GM12878 (cell line): Measurements from ENCODE around the gene WDR93. TPM values are rescaled to one million over a fixed set of nuclear protein-coding genes. Genes with fewer than 3 reads are reported as not detected.

Source experiments
- ATAC-seq: fragments of 200-7000 bp; cut with Tn5 transposase; 3 replicates; pipeline ENCODE4 v1.9.1; 2020; ENCODE audit warnings: mild to moderate bottlenecking, moderate library complexity
- BruUV-seq: library from RNA; stranded (reverse); fragments of 400-500 nt; replicated peaks from 2 replicates; lab custom pipeline; 2021; lab: Mats Ljungman, UMichigan
- CTCF ChIA-PET: fragments of 300-600 bp; sonication (Branson Sonifier 250); formaldehyde crosslinking; extraction: SDS; loops from one replicate; lab custom pipeline; 2021; ENCODE audit warnings: inconsistent platforms; lab: Yijun Ruan, JAX
- POLR2A ChIA-PET: fragments of 350-600 bp; formaldehyde crosslinking; extraction: SDS; loops from one replicate; lab custom pipeline; 2021; ENCODE audit warnings: inconsistent platforms; lab: Charles Lee
- RAD21 ChIA-PET: fragments of 300-600 bp; sonication (Branson Sonifier 250); formaldehyde crosslinking; loops from one replicate; lab custom pipeline; 2023; ENCODE audit warnings: antibody characterized with exemption; ENCODE audit not compliant: unreplicated experiment; lab: Charles Lee
- SMC1A ChIA-PET: fragments of 300-600 bp; sonication (Branson Sonifier 250); formaldehyde crosslinking; loops from one replicate; lab custom pipeline; 2023; ENCODE audit not compliant: unreplicated experiment, uncharacterized antibody; lab: Charles Lee
- DNase-seq: peaks from one replicate; pipeline ENCODE4 v3.0.0-alpha.2; 2011; ENCODE audit warnings: low read depth, low spot score
- FAIRE-seq: peaks from 3 replicates; lab custom pipeline; 2011; peaks lifted over from hg19 to GRCh38; lab: Jason Lieb, UNC
- H2AFZ ChIP-seq: 2 replicates; pipeline ENCODE4 v1.6.0; 2011; ENCODE audit warnings: low read depth, low read length, control low read depth; ENCODE audit not compliant: control insufficient read depth
- H3K27ac ChIP-seq: 2 replicates; pipeline ENCODE4 v1.5.1; 2011; ENCODE audit warnings: control low read depth; ENCODE audit not compliant: control insufficient read depth, insufficient read depth
- H3K27me3 ChIP-seq, 2 experiments: replicated peaks in 1 of 2; 2 replicates each; pipeline versions ENCODE4 v1.6.0 to v1.6.1; 2011; ENCODE audit warnings: low read length in 1 of 2; ENCODE audit not compliant: control insufficient read depth in 2 of 2, insufficient read depth in 2 of 2
- H3K36me3 ChIP-seq, 2 experiments: 2 replicates each; pipeline ENCODE4 v1.5.1; 2011; ENCODE audit warnings: low read length in 1 of 2; ENCODE audit not compliant: control insufficient read depth in 2 of 2, insufficient read depth in 2 of 2
- H3K4me1 ChIP-seq: 2 replicates; pipeline ENCODE4 v1.6.1; 2011; ENCODE audit warnings: mild to moderate bottlenecking, low read length, moderate library complexity, mixed read lengths; ENCODE audit not compliant: control insufficient read depth, insufficient read depth
- H3K4me2 ChIP-seq: 2 replicates; pipeline ENCODE4 v1.6.0; 2011; ENCODE audit warnings: control low read depth; ENCODE audit not compliant: control insufficient read depth, insufficient read depth
- H3K4me3 ChIP-seq: fragments of 200-600 bp; sonication (generic); 2 replicates; pipeline ENCODE4 v1.5.1; 2016
- H3K79me2 ChIP-seq: 2 replicates; pipeline ENCODE4 v1.6.0; 2011; ENCODE audit warnings: low read length; ENCODE audit not compliant: control insufficient read depth, insufficient read depth
- H3K9ac ChIP-seq: 2 replicates; pipeline ENCODE4 v1.8.0; 2011; ENCODE audit warnings: low read length, control low read depth, mixed read lengths; ENCODE audit not compliant: control insufficient read depth, insufficient read depth
- H3K9me3 ChIP-seq: replicated peaks from 3 replicates; pipeline ENCODE4 v1.5.1; 2011; ENCODE audit warnings: mild to moderate bottlenecking, low read length; ENCODE audit not compliant: control insufficient read depth, insufficient read depth
- H4K20me1 ChIP-seq: 2 replicates; pipeline ENCODE4 v1.6.0; 2011; ENCODE audit not compliant: control insufficient read depth, insufficient read depth
- ASH2L ChIP-seq: fragments of 300-600, 200-600 bp; sonication (generic); IDR thresholded peaks from 2 replicates; pipeline ENCODE4 v1.6.1; 2017; ENCODE audit warnings: low read depth, mild to moderate bottlenecking, borderline replicate concordance
- ATF3 ChIP-seq: IDR thresholded peaks from 2 replicates; pipeline ENCODE4 v1.6.1; 2011; ENCODE audit warnings: low read depth, mild to moderate bottlenecking, low read length, moderate library complexity, borderline replicate concordance; ENCODE audit errors: extremely low read depth
- BCL3 ChIP-seq: IDR thresholded peaks from 2 replicates; pipeline ENCODE4 v1.6.1; 2011; ENCODE audit warnings: borderline replicate concordance, low read depth, mild to moderate bottlenecking, moderate library complexity, low read length; ENCODE audit not compliant: insufficient read depth, poor library complexity, severe bottlenecking
- BMI1 ChIP-seq: fragments of 450-650 bp; IDR thresholded peaks from 2 replicates; pipeline ENCODE4 v1.6.1; 2016; ENCODE audit warnings: mild to moderate bottlenecking, moderate library complexity, borderline replicate concordance
- HCFC1 ChIP-seq: fragments of 150-350 bp; IDR thresholded peaks from 2 replicates; pipeline ENCODE4 v1.6.1; 2014; ENCODE audit warnings: low read length
- PAX8 ChIP-seq: fragments of 450-650 bp; IDR thresholded peaks from 2 replicates; pipeline ENCODE4 v1.6.1; 2017; ENCODE audit warnings: mild to moderate bottlenecking, moderate library complexity
- RAD21 ChIP-seq: IDR thresholded peaks from 2 replicates; pipeline ENCODE4 v1.6.1; 2011; ENCODE audit warnings: mild to moderate bottlenecking, low read depth, low read length, moderate library complexity; ENCODE audit not compliant: insufficient read depth
- RBBP5 ChIP-seq: fragments of 200-600 bp; sonication (generic); conservative IDR thresholded peaks from 2 replicates; pipeline ENCODE4 v1.6.1; 2016
- SREBF1 ChIP-seq: IDR thresholded peaks from 2 replicates; pipeline ENCODE4 v1.6.1; 2012; ENCODE audit warnings: mild to moderate bottlenecking, low read length
- SREBF2 ChIP-seq: IDR thresholded peaks from 2 replicates; pipeline ENCODE4 v1.6.1; 2012; ENCODE audit warnings: mild to moderate bottlenecking, low read length
- STAT1 ChIP-seq: fragments of 450-650 bp; conservative IDR thresholded peaks from 2 replicates; pipeline ENCODE4 v1.6.1; 2014; ENCODE audit warnings: antibody characterized with exemption, mild to moderate bottlenecking
- USF1 ChIP-seq: IDR thresholded peaks from 2 replicates; pipeline ENCODE4 v1.6.1; 2011; ENCODE audit warnings: borderline replicate concordance, low read depth, mild to moderate bottlenecking, moderate library complexity, mixed read lengths, low read length; ENCODE audit not compliant: insufficient read depth; ENCODE audit errors: extremely low read length
- WRNIP1 ChIP-seq: IDR thresholded peaks from 2 replicates; pipeline ENCODE4 v1.6.1; 2011; ENCODE audit warnings: low read depth, low read length, improper control_type of control experiment, borderline replicate concordance
- ZBTB33 ChIP-seq: fragments of 450-650 bp; IDR thresholded peaks from 2 replicates; pipeline ENCODE4 v1.6.1; 2017; ENCODE audit warnings: mild to moderate bottlenecking
- WGBS: methylation state at CpG from one replicate; pipeline ENCODE4 v1.1.6; 2016; ENCODE audit warnings: low lambda C conversion rate; ENCODE audit not compliant: insufficient replicate concordance, insufficient coverage; ENCODE audit errors: missing lambda C conversion rate; 5-methylcytosine and 5-hydroxymethylcytosine counted together
- in situ Hi-C: fragments of 300-500 bp; cut with MboI; formaldehyde crosslinking; loops from 9 replicates; pipeline ENCODE4 v1.14.3; 2018; ENCODE audit warnings: mixed read lengths
- intact Hi-C: fragments of 100-400 bp; cut with micrococcal nuclease; formaldehyde crosslinking; loops from one replicate; pipeline ENCODE4 v1.14.2; 2022; ENCODE audit not compliant: unreplicated experiment
- polyA plus RNA-seq, 11 experiments: library from polyadenylated mRNA; depleted of rRNA in 4 of 11; unstranded in 6 of 11; stranded (reverse) in 5 of 11; fragments of >200 nt; fragmentation: Nextera tagmentation in 4 of 11; fragmentation: Illumina TruSeq in 1 of 11; extraction: Ambion mirVana in 4 of 11; extraction: Trizol in 1 of 11; gene quantifications; 1 replicate in 1 of 11; 2 replicates in 10 of 11; pipeline versions ENCODE4 v1.2.1 to v1.2.3, GENCODE V29; 2011 to 2016; ENCODE audit warnings: inconsistent platforms in 2 of 11, missing spikeins in 2 of 11, low read depth in 1 of 11
- total RNA-seq, 4 experiments: library from RNA; depleted of rRNA in 3 of 4; stranded (reverse); fragments of >200 nt in 3 of 4; fragmentation: Illumina TruSeq in 1 of 4; extraction: Trizol in 1 of 4; gene quantifications; 2 replicates each; pipeline versions ENCODE4 v1.2.1 to v1.2.3, GENCODE V29; 2013 to 2021

WDR93 gene
- total and polyA plus RNA-seq, 10 of the 15 experiments (the other 5 are each of a cell fraction or from before 2014, with no cell fraction given), result not detected

GRCh38 chr15:89685995-89686394 is 4.6 kb upstream of the WDR93 start:
- H3K4me2 ChIP-seq, result no peak overlapping the region
- no peak for DNase-seq
- H3K27ac ChIP-seq, result no peak overlapping the region
- ChIA-PET POLR2A (no interaction called here), SMC1A (no interaction called here), RAD21 (no interaction called here), CTCF (interaction anchor here (1.0 kb wide), 1 partner anchor 54 kb away, joined by 3 read pairs; no protein-coding TSS in a partner anchor)
- no peaks in the 10 kb centered on the region for H3K4me1 ChIP-seq
- FAIRE-seq, result no peak
- no peak overlapping the region for H3K9ac ChIP-seq
- TF ChIP-seq STAT1 (no peak), RAD21 (no peak), HCFC1 (no peak), ASH2L (no peak), SREBF2 (no peak), USF1 (no peak), SREBF1 (no peak), WRNIP1 (no peak), BMI1 (no peak), PAX8 (no peak), BCL3 (no peak), ATF3 (no peak), ZBTB33 (no peak), RBBP5 (no peak)
- no TSS peak for BruUV-seq
- H2AFZ ChIP-seq, result no peak overlapping the region
- no peaks in the 10 kb centered on the region for H3K9me3 ChIP-seq
- no peak for ATAC-seq
- WGBS, result 60% methylated on average over 2 of the region's 2 CpGs
- no peaks in the 10 kb centered on the region for H3K79me2 ChIP-seq
- H3K27me3 ChIP-seq, result no peaks in the 10 kb centered on the region
- H3K4me3 ChIP-seq, result no peak overlapping the region
- intact Hi-C loops, result no loop called here
- in situ Hi-C loops, result no loop called here
- H4K20me1 ChIP-seq, result no peaks in the 10 kb centered on the region
- H3K36me3 ChIP-seq, result no peaks in the 10 kb centered on the region
